ENCODE results near the gene PRR23C. TPM values are rescaled to one million over a fixed set of nuclear protein-coding genes. Genes with fewer than 3 reads are reported as not detected.

Gene PRR23C
- total RNA-seq, 4 donors from 2014 or later: not detected

- H3K4me1 ChIP-seq: no peaks in the 10 kb centered on the region
Measured at GRCh38 chr3:139006051-139006716, 38.5 kb downstream of the PRR23C start, which contains the start of gene PRR23A. Gene PRR23A, minus strand, starts transcription at chr3:139006268. Its CDS starts 0 bp downstream, at chr3:139006268.

GRCh38 chr3:139005356-139005993 lies 39.2 kb downstream of the PRR23C start:
- TF ChIP-seq CTCF (IDR thresholded peaks at IDR 0.05) (no peak), POLR2A (IDR thresholded peaks at IDR 0.05) (no peak)
- H3K4me3 ChIP-seq: no peak overlapping the region
- H3K9me3 ChIP-seq: peaks cover 0 to 7% (median 0%) of the 10 kb centered on the region in 4 donors
- H3K27ac ChIP-seq: no peak overlapping the region
- H3K4me1 ChIP-seq: no peaks in the 10 kb centered on the region
- no peaks in the 10 kb centered on the region for H3K36me3 ChIP-seq
- no peak for DNase-seq
- no peaks in the 10 kb centered on the region for H3K27me3 ChIP-seq

More at GRCh38 chr3:139006051-139006716, 38.5 kb downstream of the PRR23C start, which contains the start of gene PRR23A:
- H3K4me3 ChIP-seq: no peak within 1 kb of the TSS
- TF ChIP-seq CTCF (IDR thresholded peaks at IDR 0.05) (no peak), POLR2A (IDR thresholded peaks at IDR 0.05) (no peak)
- H3K36me3 ChIP-seq: no peaks in the 10 kb centered on the region
- peaks cover 0 to 7% (median 0%) of the 10 kb centered on the region in 4 donors for H3K9me3 ChIP-seq
- no peak within 1 kb of the TSS for H3K27ac ChIP-seq
- no peaks in the 10 kb centered on the region for H3K27me3 ChIP-seq
- DNase-seq: no peak

- H3K27ac ChIP-seq: no peak overlapping the region
- TF ChIP-seq CTCF (IDR thresholded peaks at IDR 0.05) (no peak), POLR2A (IDR thresholded peaks at IDR 0.05) (no peak)
- no peak overlapping the region for H3K4me3 ChIP-seq
- H3K36me3 ChIP-seq: no peaks in the 10 kb centered on the region
- DNase-seq: no peak
- H3K4me1 ChIP-seq: no peaks in the 10 kb centered on the region
- no peaks in the 10 kb centered on the region for H3K9me3 ChIP-seq
- H3K27me3 ChIP-seq: no peaks in the 10 kb centered on the region
Measured at GRCh38 chr3:138995706-138996105, 49.0 kb downstream of the PRR23C start.

Other genes starting within 250 kb of the PRR23C start
- gene PIK3CB, start 210.0 kb downstream of the PRR23C start, total RNA-seq: 10 to 100 TPM; 32.2 to 52.1 (median 41.5) TPM
- not detected for gene FOXL2, start 97.8 kb downstream of the PRR23C start, total RNA-seq
- not detected for gene FOXL2NB, start 97.7 kb downstream of the PRR23C start, total RNA-seq
- gene PRR23A, start 38.6 kb downstream of the PRR23C start, total RNA-seq: not detected
- gene PRR23B, start 24.0 kb downstream of the PRR23C start, total RNA-seq: not detected